GM12892 (cell line): ENCODE data around the gene STK32C.

Experiments used
- POLR2A ChIP-seq: IDR thresholded peaks from 2 replicates; pipeline ENCODE4 v1.6.1; 2011; ENCODE audit warnings: low read depth, low read length, control low read depth
- POLR2AphosphoS5 ChIP-seq: IDR thresholded peaks from 2 replicates; pipeline ENCODE4 v1.6.1; 2011; ENCODE audit warnings: low read depth, low read length, control low read depth
- TAF1 ChIP-seq: IDR thresholded peaks from 2 replicates; pipeline ENCODE4 v1.6.1; 2011; ENCODE audit warnings: low read depth, mild to moderate bottlenecking, control low read depth, low read length, borderline replicate concordance

- no peak for TF ChIP-seq POLR2A
- TF ChIP-seq POLR2AphosphoS5, result no peak
- no peak for TF ChIP-seq TAF1
Measured at GRCh38 chr10:132335189-132336063, 27.7 kb upstream of the STK32C start.
